ENCODE measurements around the gene KNCN.

GRCh38 chr1:46506470-46507219 lies 44.8 kb downstream of the KNCN start:
- TF ChIP-seq, protein P1, sequence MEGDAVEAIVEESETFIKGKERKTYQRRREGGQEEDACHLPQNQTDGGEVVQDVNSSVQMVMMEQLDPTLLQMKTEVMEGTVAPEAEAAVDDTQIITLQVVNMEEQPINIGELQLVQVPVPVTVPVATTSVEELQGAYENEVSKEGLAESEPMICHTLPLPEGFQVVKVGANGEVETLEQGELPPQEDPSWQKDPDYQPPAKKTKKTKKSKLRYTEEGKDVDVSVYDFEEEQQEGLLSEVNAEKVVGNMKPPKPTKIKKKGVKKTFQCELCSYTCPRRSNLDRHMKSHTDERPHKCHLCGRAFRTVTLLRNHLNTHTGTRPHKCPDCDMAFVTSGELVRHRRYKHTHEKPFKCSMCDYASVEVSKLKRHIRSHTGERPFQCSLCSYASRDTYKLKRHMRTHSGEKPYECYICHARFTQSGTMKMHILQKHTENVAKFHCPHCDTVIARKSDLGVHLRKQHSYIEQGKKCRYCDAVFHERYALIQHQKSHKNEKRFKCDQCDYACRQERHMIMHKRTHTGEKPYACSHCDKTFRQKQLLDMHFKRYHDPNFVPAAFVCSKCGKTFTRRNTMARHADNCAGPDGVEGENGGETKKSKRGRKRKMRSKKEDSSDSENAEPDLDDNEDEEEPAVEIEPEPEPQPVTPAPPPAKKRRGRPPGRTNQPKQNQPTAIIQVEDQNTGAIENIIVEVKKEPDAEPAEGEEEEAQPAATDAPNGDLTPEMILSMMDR (IDR thresholded peaks at IDR 0.05) = no peak
- no peak for TF ChIP-seq POLR2AphosphoS5 (IDR thresholded peaks at IDR 0.05)
